ENCODE data around the gene MISP.

- TF ChIP-seq CTCF (IDR thresholded peaks at IDR 0.05; ENCODE audit: poor library complexity): no peak
- TF ChIP-seq EZH2 (IDR thresholded peaks at IDR 0.05; ENCODE audit: borderline replicate concordance): no peak
Measured at GRCh38 chr19:792306-792885, 41.5 kb downstream of the MISP start.

Measured in hepatocyte (in vitro differentiated cells).